Rectal smooth muscle tissue (tissue), 1 donor: ENCODE data around the gene SLC6A1.

Experiments
- H3K27ac ChIP-seq: one replicate; pipeline ENCODE4 v1.7.0; 2013; ENCODE audit warnings: low read depth, low read length, inconsistent platforms
- H3K27me3 ChIP-seq: one replicate; pipeline ENCODE4 v1.7.0; 2013; ENCODE audit warnings: low read length; ENCODE audit not compliant: control insufficient read depth, insufficient read depth
- H3K36me3 ChIP-seq: one replicate; pipeline ENCODE4 v1.7.0; 2013; ENCODE audit warnings: low read length; ENCODE audit not compliant: control insufficient read depth, insufficient read depth
- H3K4me1 ChIP-seq: one replicate; pipeline ENCODE4 v1.7.0; 2013; ENCODE audit warnings: low read length; ENCODE audit not compliant: control insufficient read depth, insufficient read depth
- H3K4me3 ChIP-seq: one replicate; pipeline ENCODE4 v1.7.0; 2013; ENCODE audit warnings: low read length
- H3K9ac ChIP-seq: one replicate; pipeline ENCODE4 v1.7.0; 2013; ENCODE audit warnings: low read length

Gene SLC6A1

GRCh38 chr3:11019116-11019819, 26.7 kb downstream of the SLC6A1 start:
- Histone ChIP-seq H3K27ac (no peak overlapping the region), H3K36me3 (no peaks in the 10 kb centered on the region), H3K9ac (no peak overlapping the region), H3K27me3 (peaks cover 2% of the 10 kb centered on the region), H3K4me1 (no peaks in the 10 kb centered on the region), H3K4me3 (no peak overlapping the region)

- Histone ChIP-seq H3K4me1 (no peaks in the 10 kb centered on the region), H3K27ac (no peak overlapping the region), H3K9ac (no peak overlapping the region), H3K27me3 (peaks cover 2% of the 10 kb centered on the region), H3K4me3 (no peak overlapping the region), H3K36me3 (no peaks in the 10 kb centered on the region)
Observed at GRCh38 chr3:11020764-11021163, 28.2 kb downstream of the SLC6A1 start.

- no peaks in the 10 kb centered on the region for H3K36me3 ChIP-seq
- H3K9ac ChIP-seq: no peak overlapping the region
- H3K27me3 ChIP-seq: peaks cover 2% of the 10 kb centered on the region
- H3K4me3 ChIP-seq: no peak overlapping the region
- H3K27ac ChIP-seq: no peak overlapping the region
- no peaks in the 10 kb centered on the region for H3K4me1 ChIP-seq
Observed at GRCh38 chr3:11021611-11022011, 29.1 kb downstream of the SLC6A1 start.

- Histone ChIP-seq H3K9ac (no peak overlapping the region), H3K4me3 (no peak overlapping the region), H3K27ac (no peak overlapping the region), H3K4me1 (no peaks in the 10 kb centered on the region), H3K27me3 (peaks cover 2% of the 10 kb centered on the region), H3K36me3 (no peaks in the 10 kb centered on the region)
Observed at GRCh38 chr3:11022115-11022514, 29.6 kb downstream of the SLC6A1 start.

GRCh38 chr3:11024181-11024580, 31.6 kb downstream of the SLC6A1 start:
- no peak overlapping the region for H3K4me3 ChIP-seq
- H3K9ac ChIP-seq: no peak overlapping the region
- peaks cover 2% of the 10 kb centered on the region for H3K27me3 ChIP-seq
- no peaks in the 10 kb centered on the region for H3K36me3 ChIP-seq
- H3K27ac ChIP-seq: no peak overlapping the region
- H3K4me1 ChIP-seq: no peaks in the 10 kb centered on the region

- no peaks in the 10 kb centered on the region for H3K27me3 ChIP-seq
- H3K27ac ChIP-seq: no peak overlapping the region
- H3K36me3 ChIP-seq: no peaks in the 10 kb centered on the region
Observed at GRCh38 chr3:11029948-11030347, 37.4 kb downstream of the SLC6A1 start.

GRCh38 chr3:11033871-11034270, 41.3 kb downstream of the SLC6A1 start:
- no peaks in the 10 kb centered on the region for H3K4me1 ChIP-seq
- H3K4me3 ChIP-seq: no peak overlapping the region
- no peaks in the 10 kb centered on the region for H3K36me3 ChIP-seq
- H3K27me3 ChIP-seq: no peaks in the 10 kb centered on the region
- H3K9ac ChIP-seq: no peak overlapping the region
- H3K27ac ChIP-seq: no peak overlapping the region

More at GRCh38 chr3:11029948-11030347, 37.4 kb downstream of the SLC6A1 start:
- no peak overlapping the region for H3K4me3 ChIP-seq
- H3K4me1 ChIP-seq: no peaks in the 10 kb centered on the region
- H3K9ac ChIP-seq: no peak overlapping the region

GRCh38 chr3:11034309-11034985, 41.9 kb downstream of the SLC6A1 start:
- Histone ChIP-seq H3K27ac (no peak overlapping the region), H3K36me3 (no peaks in the 10 kb centered on the region), H3K4me3 (no peak overlapping the region)

GRCh38 chr3:11035757-11036505, 43.4 kb downstream of the SLC6A1 start:
- no peaks in the 10 kb centered on the region for H3K36me3 ChIP-seq
- no peaks in the 10 kb centered on the region for H3K27me3 ChIP-seq
- no peak overlapping the region for H3K4me3 ChIP-seq
- H3K27ac ChIP-seq: no peak overlapping the region
- no peaks in the 10 kb centered on the region for H3K4me1 ChIP-seq
- no peak overlapping the region for H3K9ac ChIP-seq

More at GRCh38 chr3:11034309-11034985, 41.9 kb downstream of the SLC6A1 start:
- no peaks in the 10 kb centered on the region for H3K27me3 ChIP-seq
- no peaks in the 10 kb centered on the region for H3K4me1 ChIP-seq
- no peak overlapping the region for H3K9ac ChIP-seq

GRCh38 chr3:11037241-11037873, 44.8 kb downstream of the SLC6A1 start:
- no peaks in the 10 kb centered on the region for H3K4me1 ChIP-seq
- no peaks in the 10 kb centered on the region for H3K36me3 ChIP-seq
- H3K9ac ChIP-seq: no peak overlapping the region
- H3K4me3 ChIP-seq: no peak overlapping the region
- no peaks in the 10 kb centered on the region for H3K27me3 ChIP-seq
- H3K27ac ChIP-seq: no peak overlapping the region

GRCh38 chr3:11037976-11038375, 45.4 kb downstream of the SLC6A1 start:
- Histone ChIP-seq H3K4me3 (no peak overlapping the region), H3K36me3 (no peaks in the 10 kb centered on the region), H3K9ac (no peak overlapping the region), H3K4me1 (no peaks in the 10 kb centered on the region), H3K27me3 (no peaks in the 10 kb centered on the region), H3K27ac (no peak overlapping the region)

- Histone ChIP-seq H3K27ac (no peak overlapping the region), H3K4me1 (no peaks in the 10 kb centered on the region), H3K27me3 (peaks cover 2% of the 10 kb centered on the region), H3K9ac (no peak overlapping the region), H3K4me3 (no peak overlapping the region), H3K36me3 (no peaks in the 10 kb centered on the region)
Observed at GRCh38 chr3:11045536-11045935, 53.0 kb downstream of the SLC6A1 start.
